ENCODE results near the gene MBD6.

Gene MBD6

GRCh38 chr12:57574795-57575194 lies 52.2 kb downstream of the MBD6 start:
- Histone ChIP-seq H3K4ac (ENCODE audit: low read length) (no peak overlapping the region), H3K14ac (ENCODE audit: low read length) (no peak overlapping the region), H2BK120ac (ENCODE audit: low read depth, low read length) (no peak overlapping the region), H3K36me3 (replicated peaks in 1 of 2; ENCODE audit: control insufficient read depth in 2 of 2, insufficient read depth in 2 of 2, low read length in 2 of 2) (peaks cover 28 to 42% of the 10 kb centered on the region in 2 donors), H2BK5ac (ENCODE audit: low read length) (no peak overlapping the region), H3K18ac (ENCODE audit: low read length) (no peak overlapping the region), H2AFZ (ENCODE audit: low read length) (no peak overlapping the region), H4K8ac (ENCODE audit: low read depth, low read length) (no peak overlapping the region), H3K4me1 (ENCODE audit: control insufficient read depth in 2 of 2, insufficient read depth in 1 of 2, low read depth in 1 of 2, low read length in 2 of 2) (no peaks in the 10 kb centered on the region), H3K27ac (replicated peaks; ENCODE audit: low read length) (no peak overlapping the region), H3K23ac (ENCODE audit: low read depth, low read length, poor library complexity) (no peak overlapping the region), H2BK12ac (ENCODE audit: low read length) (no peak overlapping the region), H3K4me2 (ENCODE audit: insufficient read depth, low read length, poor library complexity, severe bottlenecking) (no peak overlapping the region), H3K9me3 (replicated peaks in 1 of 2; ENCODE audit: control insufficient read depth in 2 of 2, insufficient read depth in 1 of 2, low read depth in 1 of 2, low read length in 2 of 2) (no peaks in the 10 kb centered on the region), H3K79me1 (ENCODE audit: low read depth, low read length) (no peaks in the 10 kb centered on the region), H3K9ac (ENCODE audit: low read depth, low read length, poor library complexity) (no peak overlapping the region), H2BK15ac (ENCODE audit: low read length) (no peak overlapping the region), H4K91ac (ENCODE audit: low read depth, low read length, poor library complexity) (no peak overlapping the region), H3K27me3 (ENCODE audit: control insufficient read depth in 3 of 3, insufficient read depth in 3 of 3, low read depth in 1 of 3, low read length in 3 of 3) (no peaks in the 10 kb centered on the region), H3K4me3 (ENCODE audit: low read length in 2 of 2) (no peak overlapping the region), H2AK5ac (ENCODE audit: low read depth, low read length) (no peak overlapping the region)
- WGBS, 2 donors (ENCODE audit: extremely low coverage in 2 of 2, insufficient read length in 2 of 2, insufficient replicate concordance in 1 of 2): no CpG with 5 or more reads among the region's 10 CpGs
- no peak for DNase-seq (ENCODE audit: low spot score)

- Histone ChIP-seq H3K27me3 (ENCODE audit: control insufficient read depth in 3 of 3, insufficient read depth in 3 of 3, low read depth in 1 of 3, low read length in 3 of 3) (no peaks in the 10 kb centered on the region), H3K4ac (ENCODE audit: low read length) (no peak overlapping the region), H3K9ac (ENCODE audit: low read depth, low read length, poor library complexity) (no peak overlapping the region), H3K18ac (ENCODE audit: low read length) (no peak overlapping the region), H3K36me3 (replicated peaks in 1 of 2; ENCODE audit: control insufficient read depth in 2 of 2, insufficient read depth in 2 of 2, low read length in 2 of 2) (peaks cover 29 to 47% of the 10 kb centered on the region in 2 donors), H2AFZ (ENCODE audit: low read length) (no peak overlapping the region), H3K23ac (ENCODE audit: low read depth, low read length, poor library complexity) (no peak overlapping the region), H2BK120ac (ENCODE audit: low read depth, low read length) (no peak overlapping the region), H3K4me3 (ENCODE audit: low read length in 2 of 2) (no peak overlapping the region), H2AK5ac (ENCODE audit: low read depth, low read length) (no peak overlapping the region), H3K14ac (ENCODE audit: low read length) (no peak overlapping the region), H4K8ac (ENCODE audit: low read depth, low read length) (no peak overlapping the region), H4K91ac (ENCODE audit: low read depth, low read length, poor library complexity) (no peak overlapping the region), H2BK5ac (ENCODE audit: low read length) (no peak overlapping the region), H3K4me2 (ENCODE audit: insufficient read depth, low read length, poor library complexity, severe bottlenecking) (no peak overlapping the region), H2BK15ac (ENCODE audit: low read length) (no peak overlapping the region), H3K79me1 (ENCODE audit: low read depth, low read length) (no peaks in the 10 kb centered on the region), H2BK12ac (ENCODE audit: low read length) (no peak overlapping the region), H3K4me1 (ENCODE audit: control insufficient read depth in 2 of 2, insufficient read depth in 1 of 2, low read depth in 1 of 2, low read length in 2 of 2) (no peaks in the 10 kb centered on the region), H3K9me3 (replicated peaks in 1 of 2; ENCODE audit: control insufficient read depth in 2 of 2, insufficient read depth in 1 of 2, low read depth in 1 of 2, low read length in 2 of 2) (no peaks in the 10 kb centered on the region), H3K27ac (replicated peaks; ENCODE audit: low read length) (no peak overlapping the region)
- whole genome bisulfite sequencing, 2 donors (ENCODE audit: extremely low coverage in 2 of 2, insufficient read length in 2 of 2, insufficient replicate concordance in 1 of 2): no CpG with 5 or more reads among the region's 12 CpGs
- no peak for DNase-seq (ENCODE audit: low spot score)
Observed at GRCh38 chr12:57575771-57576612, 53.4 kb downstream of the MBD6 start.

- DNase-seq (ENCODE audit: low spot score): no peak
- Histone ChIP-seq H3K27me3 (ENCODE audit: control insufficient read depth in 3 of 3, insufficient read depth in 3 of 3, low read depth in 1 of 3, low read length in 3 of 3) (no peaks in the 10 kb centered on the region), H3K9me3 (replicated peaks in 1 of 2; ENCODE audit: control insufficient read depth in 2 of 2, insufficient read depth in 1 of 2, low read depth in 1 of 2, low read length in 2 of 2) (no peaks in the 10 kb centered on the region), H3K36me3 (replicated peaks in 1 of 2; ENCODE audit: control insufficient read depth in 2 of 2, insufficient read depth in 2 of 2, low read length in 2 of 2) (peaks cover 34 to 53% of the 10 kb centered on the region in 2 donors), H2BK12ac (ENCODE audit: low read length) (no peak overlapping the region), H2BK5ac (ENCODE audit: low read length) (no peak overlapping the region), H3K14ac (ENCODE audit: low read length) (no peak overlapping the region), H2BK120ac (ENCODE audit: low read depth, low read length) (no peak overlapping the region), H2AK5ac (ENCODE audit: low read depth, low read length) (no peak overlapping the region), H4K8ac (ENCODE audit: low read depth, low read length) (no peak overlapping the region), H3K23ac (ENCODE audit: low read depth, low read length, poor library complexity) (no peak overlapping the region), H3K9ac (ENCODE audit: low read depth, low read length, poor library complexity) (no peak overlapping the region), H3K79me1 (ENCODE audit: low read depth, low read length) (no peaks in the 10 kb centered on the region), H4K91ac (ENCODE audit: low read depth, low read length, poor library complexity) (no peak overlapping the region), H3K4me2 (ENCODE audit: insufficient read depth, low read length, poor library complexity, severe bottlenecking) (no peak overlapping the region), H3K4me1 (ENCODE audit: control insufficient read depth in 2 of 2, insufficient read depth in 1 of 2, low read depth in 1 of 2, low read length in 2 of 2) (no peaks in the 10 kb centered on the region), H3K4ac (ENCODE audit: low read length) (no peak overlapping the region), H2AFZ (ENCODE audit: low read length) (no peak overlapping the region), H3K18ac (ENCODE audit: low read length) (no peak overlapping the region), H3K4me3 (ENCODE audit: low read length in 2 of 2) (no peak overlapping the region), H2BK15ac (ENCODE audit: low read length) (no peak overlapping the region), H3K27ac (replicated peaks; ENCODE audit: low read length) (no peak overlapping the region)
- no CpG with 5 or more reads among the region's 9 CpGs for WGBS, 2 donors (ENCODE audit: extremely low coverage in 2 of 2, insufficient read length in 2 of 2, insufficient replicate concordance in 1 of 2)
Observed at GRCh38 chr12:57576613-57577160, 54.1 kb downstream of the MBD6 start.

GRCh38 chr12:57577981-57578758 lies 55.5 kb downstream of the MBD6 start:
- Histone ChIP-seq H3K9ac (ENCODE audit: low read depth, low read length, poor library complexity) (no peak overlapping the region), H2BK120ac (ENCODE audit: low read depth, low read length) (no peak overlapping the region), H3K27ac (replicated peaks; ENCODE audit: low read length) (no peak overlapping the region), H2BK5ac (ENCODE audit: low read length) (no peak overlapping the region), H4K91ac (ENCODE audit: low read depth, low read length, poor library complexity) (no peak overlapping the region), H3K4me1 (ENCODE audit: control insufficient read depth in 2 of 2, insufficient read depth in 1 of 2, low read depth in 1 of 2, low read length in 2 of 2) (no peaks in the 10 kb centered on the region), H3K27me3 (ENCODE audit: control insufficient read depth in 3 of 3, insufficient read depth in 3 of 3, low read depth in 1 of 3, low read length in 3 of 3) (no peaks in the 10 kb centered on the region), H3K4ac (ENCODE audit: low read length) (no peak overlapping the region), H2AFZ (ENCODE audit: low read length) (no peak overlapping the region), H3K14ac (ENCODE audit: low read length) (no peak overlapping the region), H3K4me2 (ENCODE audit: insufficient read depth, low read length, poor library complexity, severe bottlenecking) (no peak overlapping the region), H2AK5ac (ENCODE audit: low read depth, low read length) (no peak overlapping the region), H2BK12ac (ENCODE audit: low read length) (no peak overlapping the region), H3K4me3 (ENCODE audit: low read length in 2 of 2) (no peak overlapping the region), H4K8ac (ENCODE audit: low read depth, low read length) (no peak overlapping the region), H3K79me1 (ENCODE audit: low read depth, low read length) (no peaks in the 10 kb centered on the region), H3K36me3 (replicated peaks in 1 of 2; ENCODE audit: control insufficient read depth in 2 of 2, insufficient read depth in 2 of 2, low read length in 2 of 2) (peaks cover 26 to 43% of the 10 kb centered on the region in 2 donors), H3K9me3 (replicated peaks in 1 of 2; ENCODE audit: control insufficient read depth in 2 of 2, insufficient read depth in 1 of 2, low read depth in 1 of 2, low read length in 2 of 2) (no peaks in the 10 kb centered on the region), H2BK15ac (ENCODE audit: low read length) (no peak overlapping the region), H3K18ac (ENCODE audit: low read length) (no peak overlapping the region), H3K23ac (ENCODE audit: low read depth, low read length, poor library complexity) (no peak overlapping the region)
- WGBS, 2 donors (ENCODE audit: extremely low coverage in 2 of 2, insufficient read length in 2 of 2, insufficient replicate concordance in 1 of 2): no CpG with 5 or more reads among the region's 12 CpGs
- DNase-seq (ENCODE audit: low spot score): no peak

All from neuronal stem cell (in vitro differentiated cells).